ENCODE measurements around the gene ZIC5.

The ZIC5 gene

DNA sequence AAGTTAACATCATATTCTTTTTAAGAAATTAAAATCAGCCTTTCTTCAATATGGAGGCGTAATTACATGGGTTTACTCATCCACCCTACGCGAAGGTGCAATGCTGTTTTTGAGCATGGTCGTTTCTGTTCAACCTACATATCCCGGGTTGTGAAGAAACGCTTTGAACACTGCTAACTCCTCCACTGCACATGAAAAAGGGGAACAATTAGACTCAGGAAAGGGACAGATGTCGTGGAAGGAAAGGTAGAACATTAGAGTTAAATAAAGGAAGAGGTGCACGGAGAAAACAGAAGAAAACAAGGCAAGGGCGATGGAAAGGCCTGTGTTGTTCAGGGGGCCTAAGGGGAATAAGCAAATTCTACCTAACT is 4.1 kb downstream of the ZIC5 start:
- POLR2A ChIA-PET: no interaction called here
- CTCF ChIA-PET: interaction anchor here (1.0 kb wide), 3 partner anchors 8 to 14 kb away, joined by 3 read pairs; partner anchors contain the start of gene ZIC2
- DNase-seq (ENCODE audit: extremely low spot score): no peak
- TF ChIP-seq, protein P1, sequence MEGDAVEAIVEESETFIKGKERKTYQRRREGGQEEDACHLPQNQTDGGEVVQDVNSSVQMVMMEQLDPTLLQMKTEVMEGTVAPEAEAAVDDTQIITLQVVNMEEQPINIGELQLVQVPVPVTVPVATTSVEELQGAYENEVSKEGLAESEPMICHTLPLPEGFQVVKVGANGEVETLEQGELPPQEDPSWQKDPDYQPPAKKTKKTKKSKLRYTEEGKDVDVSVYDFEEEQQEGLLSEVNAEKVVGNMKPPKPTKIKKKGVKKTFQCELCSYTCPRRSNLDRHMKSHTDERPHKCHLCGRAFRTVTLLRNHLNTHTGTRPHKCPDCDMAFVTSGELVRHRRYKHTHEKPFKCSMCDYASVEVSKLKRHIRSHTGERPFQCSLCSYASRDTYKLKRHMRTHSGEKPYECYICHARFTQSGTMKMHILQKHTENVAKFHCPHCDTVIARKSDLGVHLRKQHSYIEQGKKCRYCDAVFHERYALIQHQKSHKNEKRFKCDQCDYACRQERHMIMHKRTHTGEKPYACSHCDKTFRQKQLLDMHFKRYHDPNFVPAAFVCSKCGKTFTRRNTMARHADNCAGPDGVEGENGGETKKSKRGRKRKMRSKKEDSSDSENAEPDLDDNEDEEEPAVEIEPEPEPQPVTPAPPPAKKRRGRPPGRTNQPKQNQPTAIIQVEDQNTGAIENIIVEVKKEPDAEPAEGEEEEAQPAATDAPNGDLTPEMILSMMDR (IDR thresholded peaks at IDR 0.05; ENCODE audit: control extremely low read depth, extremely low read depth, low read depth, missing control alignments): no peak

- DNase-seq (ENCODE audit: extremely low spot score): no peak
- ChIA-PET CTCF (interaction anchor here (0.7 to 1.0 kb wide), 2 partner anchors 9 to 65 kb away, joined by 3 read pairs; no protein-coding TSS in a partner anchor), POLR2A (no interaction called here)
- TF ChIP-seq, protein P1 (IDR thresholded peaks at IDR 0.05; ENCODE audit: control extremely low read depth, extremely low read depth, low read depth, missing control alignments): no peak
Measured at GRCh38 chr13:99966064-99966805, 5.3 kb downstream of the ZIC5 start.

DNA sequence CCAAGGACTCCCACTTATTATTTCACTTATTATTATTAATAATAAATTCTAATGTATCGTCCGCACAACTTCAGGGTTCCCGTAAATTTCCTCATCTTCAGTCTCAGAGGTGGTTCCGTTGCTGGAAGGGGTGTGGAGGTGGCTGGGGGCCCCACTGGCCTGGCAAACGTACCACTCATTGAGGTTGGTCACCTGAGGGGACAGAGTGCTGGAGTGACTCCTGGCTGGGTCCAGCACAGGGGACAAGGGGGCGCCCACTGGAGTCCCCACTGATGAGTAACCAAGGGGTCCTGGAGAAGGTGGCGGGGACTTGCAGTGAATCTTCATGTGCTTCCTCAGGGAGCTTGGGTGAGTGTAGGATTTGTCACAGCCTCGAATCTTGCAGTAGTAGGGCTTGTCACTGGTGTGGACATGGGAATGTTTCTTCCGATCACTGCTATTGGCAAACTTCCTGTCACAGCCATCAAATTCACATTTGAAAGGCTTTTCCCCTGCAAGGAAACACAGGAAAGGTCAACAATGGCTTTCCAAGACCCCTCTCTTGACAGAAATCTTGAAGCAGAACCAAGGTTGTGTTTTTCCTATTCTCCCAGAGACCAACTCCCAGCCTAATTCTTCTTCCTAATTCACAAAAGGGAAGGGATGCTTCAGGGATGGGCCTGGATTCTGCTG is 6.1 kb downstream of the ZIC5 start:
- ChIA-PET CTCF (no interaction called here), POLR2A (no interaction called here)
- TF ChIP-seq, protein P1 (IDR thresholded peaks at IDR 0.05; ENCODE audit: control extremely low read depth, extremely low read depth, low read depth, missing control alignments): no peak
- no peak for DNase-seq (ENCODE audit: extremely low spot score)

DNA sequence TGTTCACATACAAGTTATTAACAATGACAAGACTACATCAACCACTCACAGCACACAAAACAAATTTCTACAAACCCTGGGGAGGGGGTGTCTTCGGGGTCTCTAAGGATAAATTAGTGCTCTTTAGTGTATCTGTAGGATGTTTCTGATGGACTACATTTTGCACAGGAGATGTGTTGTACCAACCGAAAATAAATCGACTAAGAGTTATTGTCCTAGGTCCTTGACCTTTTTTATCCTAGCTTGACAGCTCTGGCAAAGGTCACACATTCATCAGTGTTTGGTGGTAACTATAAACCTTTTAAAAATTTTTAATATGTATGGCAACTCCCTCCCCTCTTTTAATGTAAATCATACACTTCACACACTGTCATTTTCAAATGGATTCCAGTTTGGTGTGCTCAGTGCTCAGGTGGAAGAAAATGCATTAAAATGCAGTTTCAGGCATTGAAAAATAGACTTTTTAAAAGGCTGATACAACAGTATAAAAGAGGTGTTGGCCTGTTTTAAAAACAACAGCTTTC is 7.7 kb downstream of the ZIC5 start:
- no peak for DNase-seq (ENCODE audit: extremely low spot score)
- ChIA-PET CTCF (no interaction called here), POLR2A (no interaction called here)
- TF ChIP-seq, protein P1 (IDR thresholded peaks at IDR 0.05; ENCODE audit: control extremely low read depth, extremely low read depth, low read depth, missing control alignments): no peak

DNA sequence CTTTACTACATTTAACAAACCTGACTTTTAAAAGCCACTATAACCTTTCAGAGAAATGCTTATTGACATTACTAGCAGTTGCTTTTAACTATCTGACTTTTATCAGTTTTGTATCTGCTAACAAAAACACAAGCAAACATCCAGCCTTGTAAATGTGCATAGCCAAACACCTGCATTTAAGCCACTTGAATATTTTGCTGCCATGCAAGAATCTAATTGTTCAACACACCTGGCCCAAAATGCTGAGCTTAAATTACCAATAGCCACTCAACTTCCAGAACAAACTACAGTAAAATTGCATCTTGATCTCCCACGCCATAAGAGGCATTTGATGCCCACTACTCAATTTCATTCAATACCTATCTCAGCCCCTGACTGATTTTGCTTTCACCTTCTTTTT is 9.3 kb downstream of the ZIC5 start:
- DNase-seq (ENCODE audit: extremely low spot score): no peak
- CTCF ChIA-PET: interaction anchor here (1.5 to 1.7 kb wide), 2 partner anchors 12 to 24 kb away, joined by 3 to 4 read pairs; no protein-coding TSS in a partner anchor
- TF ChIP-seq, protein P1 (IDR thresholded peaks at IDR 0.05; ENCODE audit: control extremely low read depth, extremely low read depth, low read depth, missing control alignments): no peak

GRCh38 chr13:99961636-99962035 is 9.9 kb downstream of the ZIC5 start:
- POLR2A ChIA-PET: no interaction called here
- CTCF ChIA-PET: interaction anchor here (1.5 to 1.7 kb wide), 2 partner anchors 13 to 25 kb away, joined by 3 to 4 read pairs; no protein-coding TSS in a partner anchor

More for the DNA sequence above, 9.3 kb downstream of the ZIC5 start:
- POLR2A ChIA-PET: no interaction called here

More at GRCh38 chr13:99961636-99962035, 9.9 kb downstream of the ZIC5 start:
- TF ChIP-seq, protein P1 (IDR thresholded peaks at IDR 0.05; ENCODE audit: control extremely low read depth, extremely low read depth, low read depth, missing control alignments): no peak
- no peak for DNase-seq (ENCODE audit: extremely low spot score)
